GM12878 (cell line): ENCODE measurements around the gene STKLD1. TPM values are rescaled to one million over a fixed set of nuclear protein-coding genes. Genes with fewer than 3 reads are reported as not detected.

Experiments used
- ATAC-seq: fragments of 200-7000 bp; cut with Tn5 transposase; 3 replicates; pipeline ENCODE4 v1.9.1; 2020; ENCODE audit warnings: mild to moderate bottlenecking, moderate library complexity
- BruUV-seq: library from RNA; stranded (reverse); fragments of 400-500 nt; replicated peaks from 2 replicates; lab custom pipeline; 2021; lab: Mats Ljungman, UMichigan
- CTCF ChIA-PET: fragments of 300-600 bp; sonication (Branson Sonifier 250); formaldehyde crosslinking; extraction: SDS; loops from one replicate; lab custom pipeline; 2021; ENCODE audit warnings: inconsistent platforms; lab: Yijun Ruan, JAX
- POLR2A ChIA-PET: fragments of 350-600 bp; formaldehyde crosslinking; extraction: SDS; loops from one replicate; lab custom pipeline; 2021; ENCODE audit warnings: inconsistent platforms; lab: Charles Lee
- RAD21 ChIA-PET: fragments of 300-600 bp; sonication (Branson Sonifier 250); formaldehyde crosslinking; loops from one replicate; lab custom pipeline; 2023; ENCODE audit warnings: antibody characterized with exemption; ENCODE audit not compliant: unreplicated experiment; lab: Charles Lee
- SMC1A ChIA-PET: fragments of 300-600 bp; sonication (Branson Sonifier 250); formaldehyde crosslinking; loops from one replicate; lab custom pipeline; 2023; ENCODE audit not compliant: unreplicated experiment, uncharacterized antibody; lab: Charles Lee
- DNase-seq: peaks from one replicate; pipeline ENCODE4 v3.0.0-alpha.2; 2011; ENCODE audit warnings: low read depth, low spot score
- FAIRE-seq: peaks from 3 replicates; lab custom pipeline; 2011; peaks lifted over from hg19 to GRCh38; lab: Jason Lieb, UNC
- H2AFZ ChIP-seq: 2 replicates; pipeline ENCODE4 v1.6.0; 2011; ENCODE audit warnings: low read depth, low read length, control low read depth; ENCODE audit not compliant: control insufficient read depth
- H3K27ac ChIP-seq: 2 replicates; pipeline ENCODE4 v1.5.1; 2011; ENCODE audit warnings: control low read depth; ENCODE audit not compliant: control insufficient read depth, insufficient read depth
- H3K27me3 ChIP-seq, 2 experiments: replicated peaks in 1 of 2; 2 replicates each; pipeline versions ENCODE4 v1.6.0 to v1.6.1; 2011; ENCODE audit warnings: low read length in 1 of 2; ENCODE audit not compliant: control insufficient read depth in 2 of 2, insufficient read depth in 2 of 2
- H3K36me3 ChIP-seq, 2 experiments: 2 replicates each; pipeline ENCODE4 v1.5.1; 2011; ENCODE audit warnings: low read length in 1 of 2; ENCODE audit not compliant: control insufficient read depth in 2 of 2, insufficient read depth in 2 of 2
- H3K4me1 ChIP-seq: 2 replicates; pipeline ENCODE4 v1.6.1; 2011; ENCODE audit warnings: mild to moderate bottlenecking, low read length, moderate library complexity, mixed read lengths; ENCODE audit not compliant: control insufficient read depth, insufficient read depth
- H3K4me2 ChIP-seq: 2 replicates; pipeline ENCODE4 v1.6.0; 2011; ENCODE audit warnings: control low read depth; ENCODE audit not compliant: control insufficient read depth, insufficient read depth
- H3K4me3 ChIP-seq: fragments of 200-600 bp; sonication (generic); 2 replicates; pipeline ENCODE4 v1.5.1; 2016
- H3K79me2 ChIP-seq: 2 replicates; pipeline ENCODE4 v1.6.0; 2011; ENCODE audit warnings: low read length; ENCODE audit not compliant: control insufficient read depth, insufficient read depth
- H3K9ac ChIP-seq: 2 replicates; pipeline ENCODE4 v1.8.0; 2011; ENCODE audit warnings: low read length, control low read depth, mixed read lengths; ENCODE audit not compliant: control insufficient read depth, insufficient read depth
- H3K9me3 ChIP-seq: replicated peaks from 3 replicates; pipeline ENCODE4 v1.5.1; 2011; ENCODE audit warnings: mild to moderate bottlenecking, low read length; ENCODE audit not compliant: control insufficient read depth, insufficient read depth
- H4K20me1 ChIP-seq: 2 replicates; pipeline ENCODE4 v1.6.0; 2011; ENCODE audit not compliant: control insufficient read depth, insufficient read depth
- CTCF ChIP-seq, 3 experiments: IDR thresholded peaks in 2 of 3; conservative IDR thresholded peaks in 1 of 3; 2 replicates each; pipeline ENCODE4 v1.5.1; 2011; ENCODE audit warnings: low read depth in 3 of 3, low read length in 3 of 3, mild to moderate bottlenecking in 3 of 3, control low read depth in 2 of 3, moderate library complexity in 2 of 3, inconsistent platforms in 1 of 3, mixed read lengths in 1 of 3; ENCODE audit not compliant: control insufficient read depth in 2 of 3, insufficient read depth in 1 of 3; ENCODE audit errors: extremely low read depth in 1 of 3
- GATAD2B ChIP-seq: fragments of 450-650 bp; conservative IDR thresholded peaks from 2 replicates; pipeline ENCODE4 v1.6.1; 2017; ENCODE audit warnings: low read depth, mild to moderate bottlenecking, moderate library complexity
- HDGF ChIP-seq: fragments of 450-650 bp; IDR thresholded peaks from 2 replicates; pipeline ENCODE4 v1.6.1; 2016; ENCODE audit warnings: antibody characterized with exemption
- IRF3 ChIP-seq: fragments of 450-650 bp; IDR thresholded peaks from 2 replicates; pipeline ENCODE4 v1.6.1; 2014; ENCODE audit warnings: mild to moderate bottlenecking
- IRF4 ChIP-seq: IDR thresholded peaks from 2 replicates; pipeline ENCODE4 v1.6.1; 2011; ENCODE audit warnings: low read depth, low read length
- IRF5 ChIP-seq: fragments of 450-650 bp; IDR thresholded peaks from 2 replicates; pipeline ENCODE4 v1.6.1; 2017; ENCODE audit warnings: borderline replicate concordance
- NFYB ChIP-seq: IDR thresholded peaks from 2 replicates; pipeline ENCODE4 v1.6.1; 2011; ENCODE audit warnings: low read depth, mild to moderate bottlenecking, low read length, improper control_type of control experiment, moderate library complexity; ENCODE audit not compliant: insufficient read depth
- POLR2A ChIP-seq: IDR thresholded peaks from 2 replicates; pipeline ENCODE4 v1.6.1; 2011; ENCODE audit warnings: low read depth, mild to moderate bottlenecking, low read length
- POLR2AphosphoS5 ChIP-seq: IDR thresholded peaks from 2 replicates; pipeline ENCODE4 v1.6.1; 2011; ENCODE audit warnings: mild to moderate bottlenecking, low read length, inconsistent platforms
- RAD21 ChIP-seq: IDR thresholded peaks from 2 replicates; pipeline ENCODE4 v1.6.1; 2011; ENCODE audit warnings: mild to moderate bottlenecking, low read depth, low read length, moderate library complexity; ENCODE audit not compliant: insufficient read depth
- ZNF24 ChIP-seq: fragments of 450-650 bp; IDR thresholded peaks from 2 replicates; pipeline ENCODE4 v1.6.1; 2017; ENCODE audit warnings: antibody characterized with exemption, mild to moderate bottlenecking
- WGBS: methylation state at CpG from one replicate; pipeline ENCODE4 v1.1.6; 2016; ENCODE audit warnings: low lambda C conversion rate; ENCODE audit not compliant: insufficient replicate concordance, insufficient coverage; ENCODE audit errors: missing lambda C conversion rate; 5-methylcytosine and 5-hydroxymethylcytosine counted together
- in situ Hi-C: fragments of 300-500 bp; cut with MboI; formaldehyde crosslinking; loops from 9 replicates; pipeline ENCODE4 v1.14.3; 2018; ENCODE audit warnings: mixed read lengths
- intact Hi-C: fragments of 100-400 bp; cut with micrococcal nuclease; formaldehyde crosslinking; loops from one replicate; pipeline ENCODE4 v1.14.2; 2022; ENCODE audit not compliant: unreplicated experiment
- polyA plus RNA-seq, 11 experiments: library from polyadenylated mRNA; depleted of rRNA in 4 of 11; unstranded in 6 of 11; stranded (reverse) in 5 of 11; fragments of >200 nt; fragmentation: Nextera tagmentation in 4 of 11; fragmentation: Illumina TruSeq in 1 of 11; extraction: Ambion mirVana in 4 of 11; extraction: Trizol in 1 of 11; gene quantifications; 1 replicate in 1 of 11; 2 replicates in 10 of 11; pipeline versions ENCODE4 v1.2.1 to v1.2.3, GENCODE V29; 2011 to 2016; ENCODE audit warnings: inconsistent platforms in 2 of 11, missing spikeins in 2 of 11, low read depth in 1 of 11
- total RNA-seq, 4 experiments: library from RNA; depleted of rRNA in 3 of 4; stranded (reverse); fragments of >200 nt in 3 of 4; fragmentation: Illumina TruSeq in 1 of 4; extraction: Trizol in 1 of 4; gene quantifications; 2 replicates each; pipeline versions ENCODE4 v1.2.1 to v1.2.3, GENCODE V29; 2013 to 2021

The STKLD1 gene
- total and polyA plus RNA-seq, 10 of the 15 experiments (the other 5 are each of a cell fraction or from before 2014, with no cell fraction given) = 0.07 to 0.40 (median 0.29) TPM; not detected in 4

GRCh38 chr9:133357656-133358055 is 18.5 kb upstream of the STKLD1 start:
- Histone ChIP-seq H3K4me1 (no peaks in the 10 kb centered on the region; the same call in none of the 2 replicates), H2AFZ (no peak overlapping the region), H3K36me3 (peaks cover 17 to 30% of the 10 kb centered on the region in 2 experiments; a peak in 3 of 4 replicates), H3K9ac (no peak overlapping the region), H3K9me3 (no peaks in the 10 kb centered on the region), H3K27ac (no peak overlapping the region), H3K79me2 (peaks cover 21% of the 10 kb centered on the region), H3K27me3 (no peaks in the 10 kb centered on the region), H3K4me2 (peak overlapping the region; percentile 79), H3K4me3 (peak overlapping the region; percentile 91), H4K20me1 (no peaks in the 10 kb centered on the region)
- DNase-seq = no peak
- ChIA-PET SMC1A (interaction anchor here (1.1 to 1.5 kb wide), 3 partner anchors 15 to 171 kb away, joined by 3 to 5 read pairs (median 3); no protein-coding TSS in a partner anchor), RAD21 (no interaction called here), CTCF (interaction anchor here (0.9 to 3.1 kb wide), 3 partner anchors 12 to 27 kb away, joined by 3 to 16 read pairs (median 4); no protein-coding TSS in a partner anchor), POLR2A (interaction anchor here (1.0 to 1.7 kb wide), 6 partner anchors 10 to 327 kb away, joined by 3 to 7 read pairs (median 4); partner anchors contain the start of genes MED22 and RPL7A)
- TF ChIP-seq IRF4 = no peak
- no peak for TF ChIP-seq NFYB
- no peak for TF ChIP-seq HDGF
- TF ChIP-seq GATAD2B = no peak
- no TSS peak for BruUV-seq
- WGBS = 87% methylated on average over 14 of the region's 14 CpGs
- intact Hi-C loops = no loop called here
- in situ Hi-C loops = no loop called here
- FAIRE-seq = no peak
- no peak for ATAC-seq

GRCh38 chr9:133359399-133360175 is 16.6 kb upstream of the STKLD1 start:
- SMC1A ChIA-PET = no interaction called here
- in situ Hi-C loops (no loop called here), intact Hi-C loops (no loop called here)
- ATAC-seq = no peak
- POLR2A ChIA-PET = interaction anchor here (1.5 kb wide), 1 partner anchor 11 kb away, joined by 3 read pairs; no protein-coding TSS in a partner anchor
- no peak overlapping the region for H2AFZ ChIP-seq
- 80% methylated on average over 20 of the region's 20 CpGs for WGBS
- peaks cover 22 to 30% of the 10 kb centered on the region in 2 experiments; a peak in 3 of 4 replicates for H3K36me3 ChIP-seq
- H3K27me3 ChIP-seq = no peaks in the 10 kb centered on the region
- no TSS peak for BruUV-seq
- no peaks in the 10 kb centered on the region; the same call in none of the 2 replicates for H3K4me1 ChIP-seq
- FAIRE-seq = no peak
- H3K4me3 ChIP-seq = no peak overlapping the region
- H3K9ac ChIP-seq = no peak overlapping the region
- H3K9me3 ChIP-seq = no peaks in the 10 kb centered on the region
- H4K20me1 ChIP-seq = no peaks in the 10 kb centered on the region
- CTCF ChIA-PET = no interaction called here
- H3K79me2 ChIP-seq = peaks cover 21% of the 10 kb centered on the region
- RAD21 ChIA-PET = no interaction called here
- no peak for DNase-seq
- H3K27ac ChIP-seq = no peak overlapping the region
- no peak overlapping the region for H3K4me2 ChIP-seq
- peak; percentile 39; the same call in 1 of the 2 replicates for TF ChIP-seq RAD21
- TF ChIP-seq ZNF24 = no peak
- TF ChIP-seq IRF3 = no peak
- TF ChIP-seq CTCF (IDR thresholded peaks at IDR 0.05 in 2 of 3, conservative IDR thresholded peaks at IDR 0.05 in 1 of 3; ENCODE audit: control insufficient read depth in 2 of 3, extremely low read depth in 1 of 3, insufficient read depth in 1 of 3, low read depth in 3 of 3, low read length in 3 of 3) = peak; percentile 7 to 35 (median 10); a peak in 4 of 6 replicates
- TF ChIP-seq POLR2AphosphoS5 = peak; percentile 3; the same call in 1 of the 2 replicates
- peak; percentile 61 for TF ChIP-seq POLR2A
- no peak for TF ChIP-seq IRF5
